BJ (cell line): ENCODE data around the gene BID. TPM values are rescaled to one million over a fixed set of nuclear protein-coding genes. Genes with fewer than 3 reads are reported as not detected.

ENCODE experiments used
- CTCF ChIA-PET: fragments of 350-600 bp; formaldehyde crosslinking; extraction: SDS; loops from one replicate; lab custom pipeline; 2021; ENCODE audit warnings: antibody characterized with exemption, inconsistent platforms; lab: Yijun Ruan, JAX
- POLR2A ChIA-PET: fragments of 300-600 bp; sonication (Branson Sonifier 250); formaldehyde crosslinking; extraction: SDS; loops from one replicate; lab custom pipeline; 2021; ENCODE audit warnings: antibody characterized with exemption; lab: Charles Lee
- DNase-seq: peaks from one replicate; pipeline ENCODE4 v3.0.0-alpha.2; 2011; ENCODE audit warnings: low read depth
- H3K27me3 ChIP-seq: 2 replicates; pipeline ENCODE4 v1.6.0; 2011; ENCODE audit warnings: low read length; ENCODE audit not compliant: control insufficient read depth, insufficient read depth
- H3K36me3 ChIP-seq: 2 replicates; pipeline ENCODE4 v1.5.1; 2011; ENCODE audit warnings: low read length; ENCODE audit not compliant: control insufficient read depth, insufficient read depth
- H3K4me3 ChIP-seq: 2 replicates; pipeline ENCODE4 v1.5.1; 2011; ENCODE audit warnings: low read depth, mild to moderate bottlenecking, control low read depth, low read length
- CTCF ChIP-seq: IDR thresholded peaks from 2 replicates; pipeline ENCODE4 v1.5.1; 2011; ENCODE audit warnings: low read depth, mild to moderate bottlenecking, control low read depth, inconsistent platforms, low read length, moderate library complexity; ENCODE audit not compliant: insufficient read depth
- polyA plus RNA-seq: library from polyadenylated mRNA; depleted of rRNA; stranded (reverse); fragments of >200 nt; gene quantifications from 2 replicates; pipeline ENCODE4 v1.2.3, GENCODE V29; 2011

The BID gene
- polyA plus RNA-seq, 1 experiment: 96.4 TPM

GRCh38 chr22:17742527-17742902, 31.8 kb downstream of the BID start:
- ChIA-PET CTCF (interaction anchor here (0.7 to 4.7 kb wide), 19 partner anchors 10 to 184 kb away, joined by 3 to 50 read pairs (median 5); partner anchors contain the start of gene BID), POLR2A (no interaction called here)
- Histone ChIP-seq H3K27me3 (no peaks in the 10 kb centered on the region), H3K4me3 (no peak overlapping the region), H3K36me3 (peaks cover 12% of the 10 kb centered on the region)
- no peak for DNase-seq
- TF ChIP-seq CTCF: peak; percentile 88

GRCh38 chr22:17741866-17742526, 32.3 kb downstream of the BID start:
- Histone ChIP-seq H3K27me3 (no peaks in the 10 kb centered on the region), H3K36me3 (peaks cover 12% of the 10 kb centered on the region), H3K4me3 (no peak overlapping the region)
- 0 out of 2 replicates have a peak, but pooled peaks have one; percentile 8 for TF ChIP-seq CTCF
- POLR2A ChIA-PET: no interaction called here
- CTCF ChIA-PET: interaction anchor here (0.7 to 4.7 kb wide), 21 partner anchors 10 to 334 kb away, joined by 3 to 50 read pairs (median 5); partner anchors contain the start of gene BID
- no peak for DNase-seq

GRCh38 chr22:17739196-17739975, 34.9 kb downstream of the BID start:
- TF ChIP-seq CTCF: no peak
- Histone ChIP-seq H3K36me3 (peaks cover 17% of the 10 kb centered on the region), H3K27me3 (no peaks in the 10 kb centered on the region), H3K4me3 (no peak overlapping the region)
- no peak for DNase-seq
- POLR2A ChIA-PET: no interaction called here
- CTCF ChIA-PET: no interaction called here

- TF ChIP-seq CTCF: no peak
- Histone ChIP-seq H3K27me3 (no peaks in the 10 kb centered on the region), H3K36me3 (peaks cover 16% of the 10 kb centered on the region), H3K4me3 (no peak overlapping the region)
- no peak for DNase-seq
- ChIA-PET CTCF (interaction anchor here (1.2 to 1.9 kb wide), 2 partner anchors 47 to 91 kb away, joined by 3 to 5 read pairs; no protein-coding TSS in a partner anchor), POLR2A (no interaction called here)
These were observed 35.7 kb downstream of the BID start for GRCh38 chr22:17738386-17739128.
